ENCODE data around the gene NFXL1. TPM values are rescaled to one million over a fixed set of nuclear protein-coding genes. Genes with fewer than 3 reads are reported as not detected.
"Not testable (repeated sequence)": the region's sequence is repeated elsewhere in the genome, so short reads cannot be mapped to it uniquely, and the experiment has no call there.

The NFXL1 gene
- total RNA-seq: 10 to 100 TPM; 15.6 to 18.4 TPM

DNA sequence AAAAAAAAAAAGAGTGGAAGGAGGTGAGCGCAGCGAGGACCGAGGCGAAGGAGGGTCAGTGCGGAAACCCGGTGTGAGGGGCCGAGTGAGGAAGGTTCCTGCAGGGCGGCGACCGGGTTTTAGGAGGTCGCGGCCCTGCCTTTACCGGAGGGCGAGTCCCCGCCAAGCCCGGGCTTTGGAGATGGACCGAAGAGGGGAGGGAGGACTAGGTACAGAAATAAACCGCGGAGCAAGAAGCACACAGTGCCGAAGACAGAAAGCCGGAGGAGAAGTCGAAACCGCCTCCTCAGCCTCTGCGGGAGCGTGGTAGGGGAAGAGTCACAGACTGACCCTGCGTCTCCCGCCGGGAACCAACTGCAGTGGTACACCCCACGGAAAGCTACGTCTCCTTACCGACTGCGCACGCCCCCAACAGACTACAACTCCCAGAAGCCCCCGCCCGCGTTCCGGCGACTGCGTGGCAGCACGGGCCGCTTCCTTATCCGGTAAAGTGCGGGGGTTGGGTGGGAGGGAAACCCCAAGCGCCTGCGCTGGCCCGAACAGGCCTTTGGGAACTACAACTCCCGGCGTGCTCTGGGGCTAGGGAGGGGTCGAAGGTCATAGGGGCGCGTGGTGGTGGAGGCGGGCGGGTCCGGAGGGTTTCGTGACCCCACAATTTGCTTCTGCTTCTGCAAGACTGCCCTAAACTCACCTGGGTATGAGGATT, at the start of gene NFXL1:
Gene NFXL1, minus strand, starts transcription at position 364 of the 706 bp plus-strand sequence. CDS start 380 bp downstream, outside the sequence.
- Mint-ChIP-seq H3K36me3 (ENCODE audit: insufficient read depth in 2 of 2) (peaks cover 12 to 29% of the 10 kb centered on the region in 2 donors), H3K27me3 (ENCODE audit: low read depth) (no peaks in the 10 kb centered on the region), H3K4me1 (ENCODE audit: low read depth) (peaks cover 29% of the 10 kb centered on the region), H3K4me3 (peak within 1 kb of the TSS; percentile 92 to 99), H3K27ac (peak within 1 kb of the TSS; percentile 94), H3K9me3 (peaks cover 4 to 7% of the 10 kb centered on the region in 2 donors)
- DNase-seq: peak; percentile 95 to 97
- peak; percentile 97 to 98 for ATAC-seq (replicated peaks in 1 of 2)

DNA sequence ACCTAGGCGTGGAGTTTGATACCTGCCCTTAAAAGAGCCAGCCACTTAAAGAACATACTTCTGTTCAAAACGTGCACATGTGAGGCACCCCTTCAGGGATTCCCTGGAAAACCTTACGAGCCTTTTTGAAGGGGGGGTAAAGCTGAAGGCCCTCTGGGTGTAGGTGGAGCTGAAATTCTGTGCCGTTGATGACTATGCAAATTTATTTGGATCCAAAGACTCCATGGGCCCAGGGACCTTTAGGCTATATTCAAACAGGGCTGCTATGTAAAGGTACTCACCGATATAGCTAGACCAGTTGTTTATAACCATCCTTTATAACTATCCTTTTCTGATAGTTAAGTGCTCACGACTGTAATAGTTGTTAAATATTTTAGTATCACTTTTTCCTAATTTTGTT, 40.3 kb upstream of the NFXL1 start:
- Mint-ChIP-seq H3K36me3 (ENCODE audit: insufficient read depth in 2 of 2) (no peaks in the 10 kb centered on the region), H3K27ac (no peak overlapping the region), H3K4me1 (ENCODE audit: low read depth) (no peaks in the 10 kb centered on the region), H3K4me3 (no peak overlapping the region), H3K27me3 (ENCODE audit: low read depth) (no peaks in the 10 kb centered on the region), H3K9me3 (peaks cover 0 to 3% of the 10 kb centered on the region in 2 donors)
- ATAC-seq (replicated peaks in 1 of 2) (no peak), DNase-seq (no peak)

- H3K9me3 Mint-ChIP-seq: peaks cover 0 to 6% of the 10 kb centered on the region in 2 donors
- H3K4me3 Mint-ChIP-seq: no peak overlapping the region
- no peak for ATAC-seq (replicated peaks in 1 of 2)
- DNase-seq: no peak
- H3K27me3 Mint-ChIP-seq (ENCODE audit: low read depth): no peaks in the 10 kb centered on the region
- H3K4me1 Mint-ChIP-seq (ENCODE audit: low read depth): no peaks in the 10 kb centered on the region
- H3K27ac Mint-ChIP-seq: no peak overlapping the region
- no peaks in the 10 kb centered on the region for H3K36me3 Mint-ChIP-seq (ENCODE audit: insufficient read depth in 2 of 2)
Measured at GRCh38 chr4:47954245-47954644, 39.9 kb upstream of the NFXL1 start.

GRCh38 chr4:47945930-47946726, 31.7 kb upstream of the NFXL1 start:
- DNase-seq (no peak), ATAC-seq (replicated peaks in 1 of 2) (no peak)
- H3K27me3 Mint-ChIP-seq (ENCODE audit: low read depth): no peaks in the 10 kb centered on the region
- H3K9me3 Mint-ChIP-seq: peaks cover 0 to 7% of the 10 kb centered on the region in 2 donors
- no peak overlapping the region for H3K4me3 Mint-ChIP-seq
- no peak overlapping the region for H3K27ac Mint-ChIP-seq
- H3K36me3 Mint-ChIP-seq (ENCODE audit: insufficient read depth in 2 of 2): no peaks in the 10 kb centered on the region
- no peaks in the 10 kb centered on the region for H3K4me1 Mint-ChIP-seq (ENCODE audit: low read depth)

GRCh38 chr4:47942081-47942819, 27.9 kb upstream of the NFXL1 start:
- Mint-ChIP-seq H3K9me3 (no peaks in the 10 kb centered on the region), H3K27ac (no peak overlapping the region), H3K4me1 (ENCODE audit: low read depth) (no peaks in the 10 kb centered on the region), H3K36me3 (ENCODE audit: insufficient read depth in 2 of 2) (no peaks in the 10 kb centered on the region), H3K27me3 (ENCODE audit: low read depth) (no peaks in the 10 kb centered on the region), H3K4me3 (no peak overlapping the region)
- DNase-seq: no peak
- ATAC-seq (replicated peaks in 1 of 2): no peak

DNA sequence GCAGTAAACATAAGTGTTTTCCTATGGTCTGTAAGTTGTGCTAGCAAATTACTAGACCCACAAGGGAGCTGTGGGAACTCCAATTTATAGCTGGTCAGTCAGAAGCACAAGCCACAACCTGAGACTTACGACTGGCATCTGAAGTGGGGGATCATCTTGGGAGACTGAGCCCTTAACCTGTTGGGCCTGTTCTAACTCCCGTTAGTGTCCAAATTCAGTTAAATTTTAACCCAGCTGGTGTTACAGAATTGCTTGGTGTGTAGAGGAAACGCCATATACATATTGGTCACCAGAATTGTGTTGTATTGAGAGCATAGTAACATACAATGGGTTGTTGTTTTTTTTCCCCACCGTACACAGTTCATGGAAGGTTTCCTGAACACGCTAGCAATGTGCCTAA, 25.1 kb upstream of the NFXL1 start:
- H3K4me1 Mint-ChIP-seq (ENCODE audit: low read depth): no peaks in the 10 kb centered on the region
- H3K4me3 Mint-ChIP-seq: no peak overlapping the region
- H3K27ac Mint-ChIP-seq: no peak overlapping the region
- DNase-seq: no peak
- H3K9me3 Mint-ChIP-seq: no peaks in the 10 kb centered on the region
- H3K27me3 Mint-ChIP-seq (ENCODE audit: low read depth): peaks cover 7% of the 10 kb centered on the region
- ATAC-seq (replicated peaks in 1 of 2): no peak
- no peaks in the 10 kb centered on the region for H3K36me3 Mint-ChIP-seq (ENCODE audit: insufficient read depth in 2 of 2)

GRCh38 chr4:47936336-47936735, 22.0 kb upstream of the NFXL1 start:
- H3K4me3 Mint-ChIP-seq: no peak overlapping the region
- ATAC-seq (replicated peaks in 1 of 2) (no peak), DNase-seq (no peak)
- H3K4me1 Mint-ChIP-seq (ENCODE audit: low read depth): no peaks in the 10 kb centered on the region
- H3K9me3 Mint-ChIP-seq: no peaks in the 10 kb centered on the region
- H3K27me3 Mint-ChIP-seq (ENCODE audit: low read depth): peaks cover 7% of the 10 kb centered on the region
- no peaks in the 10 kb centered on the region for H3K36me3 Mint-ChIP-seq (ENCODE audit: insufficient read depth in 2 of 2)
- H3K27ac Mint-ChIP-seq: no peak overlapping the region

DNA sequence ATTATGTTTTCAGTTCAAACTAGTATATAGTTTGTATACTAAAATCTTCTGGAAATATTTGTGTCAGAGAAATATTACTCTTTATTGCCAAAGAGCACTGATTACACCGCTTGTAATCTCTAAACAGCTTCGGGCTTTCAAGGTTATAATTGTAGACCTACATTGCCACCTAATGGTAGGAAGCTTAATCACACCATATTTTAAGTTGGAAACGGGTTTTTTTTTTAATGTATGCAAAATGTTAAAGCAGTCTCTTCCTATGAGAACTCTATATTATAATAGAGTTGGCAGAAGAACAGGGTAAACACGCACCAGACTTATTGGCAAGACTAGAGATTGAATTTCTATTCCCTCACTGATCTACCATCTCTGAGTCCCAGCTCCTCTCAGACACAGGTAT, 19.5 kb upstream of the NFXL1 start:
- no peaks in the 10 kb centered on the region for H3K36me3 Mint-ChIP-seq (ENCODE audit: insufficient read depth in 2 of 2)
- no peak overlapping the region for H3K4me3 Mint-ChIP-seq
- H3K27ac Mint-ChIP-seq: no peak overlapping the region
- H3K9me3 Mint-ChIP-seq: no peaks in the 10 kb centered on the region
- peaks cover 7% of the 10 kb centered on the region for H3K27me3 Mint-ChIP-seq (ENCODE audit: low read depth)
- DNase-seq (no peak), ATAC-seq (replicated peaks in 1 of 2) (peak; percentile 21 to 44)
- no peaks in the 10 kb centered on the region for H3K4me1 Mint-ChIP-seq (ENCODE audit: low read depth)

DNA sequence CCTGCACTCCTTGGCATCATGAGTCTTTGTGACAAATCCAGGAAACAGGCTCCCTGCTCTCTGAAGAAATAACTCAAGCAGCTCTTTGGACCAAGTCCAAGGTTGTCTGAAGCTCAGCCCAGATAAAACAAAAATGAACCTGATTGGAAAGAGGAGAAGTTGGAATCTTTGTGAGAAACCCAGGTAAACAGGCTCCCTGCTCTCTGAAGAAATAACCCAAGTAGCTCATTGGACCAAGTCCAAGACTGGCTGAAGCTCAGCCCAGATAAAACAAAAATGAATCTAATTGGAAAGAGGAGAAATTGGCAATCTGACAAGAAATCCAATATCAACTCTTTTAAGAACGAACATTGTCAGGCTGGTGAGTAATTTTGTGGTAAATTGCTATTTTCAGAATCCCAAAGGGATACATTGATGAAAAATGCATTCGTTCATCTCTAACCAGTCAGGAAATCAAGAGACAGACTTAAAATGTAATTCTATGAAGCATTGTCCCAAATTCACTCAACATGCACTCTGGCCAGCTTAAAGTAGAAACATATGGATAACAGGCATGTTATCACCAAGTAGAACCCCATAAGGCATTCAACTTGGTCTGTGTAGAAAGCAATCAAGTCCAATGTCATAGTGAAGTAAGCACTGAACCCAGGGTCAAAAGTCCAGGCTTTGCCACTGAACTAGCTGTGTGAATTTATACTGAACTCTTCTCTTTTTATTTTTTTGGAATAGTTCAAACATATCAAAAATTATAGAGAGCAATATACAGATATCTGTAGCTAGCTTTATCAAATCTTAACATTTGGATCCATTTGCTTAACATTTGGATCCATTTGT, 16.8 kb upstream of the NFXL1 start:
- Mint-ChIP-seq H3K27me3 (ENCODE audit: low read depth) (peaks cover 6% of the 10 kb centered on the region), H3K27ac (no peak overlapping the region), H3K9me3 (no peaks in the 10 kb centered on the region), H3K36me3 (ENCODE audit: insufficient read depth in 2 of 2) (no peaks in the 10 kb centered on the region), H3K4me3 (no peak overlapping the region), H3K4me1 (ENCODE audit: low read depth) (peaks cover 7% of the 10 kb centered on the region)
- DNase-seq: no peak
- ATAC-seq (replicated peaks in 1 of 2): no peak

GRCh38 chr4:47929682-47930201, 15.4 kb upstream of the NFXL1 start:
- peaks cover 12% of the 10 kb centered on the region for H3K27me3 Mint-ChIP-seq (ENCODE audit: low read depth)
- H3K4me3 Mint-ChIP-seq: no peak overlapping the region
- no peaks in the 10 kb centered on the region for H3K36me3 Mint-ChIP-seq (ENCODE audit: insufficient read depth in 2 of 2)
- no peak for DNase-seq
- no peak overlapping the region for H3K27ac Mint-ChIP-seq
- no peaks in the 10 kb centered on the region for H3K9me3 Mint-ChIP-seq
- peaks cover 7% of the 10 kb centered on the region for H3K4me1 Mint-ChIP-seq (ENCODE audit: low read depth)
- ATAC-seq (replicated peaks in 1 of 2): no peak

DNA sequence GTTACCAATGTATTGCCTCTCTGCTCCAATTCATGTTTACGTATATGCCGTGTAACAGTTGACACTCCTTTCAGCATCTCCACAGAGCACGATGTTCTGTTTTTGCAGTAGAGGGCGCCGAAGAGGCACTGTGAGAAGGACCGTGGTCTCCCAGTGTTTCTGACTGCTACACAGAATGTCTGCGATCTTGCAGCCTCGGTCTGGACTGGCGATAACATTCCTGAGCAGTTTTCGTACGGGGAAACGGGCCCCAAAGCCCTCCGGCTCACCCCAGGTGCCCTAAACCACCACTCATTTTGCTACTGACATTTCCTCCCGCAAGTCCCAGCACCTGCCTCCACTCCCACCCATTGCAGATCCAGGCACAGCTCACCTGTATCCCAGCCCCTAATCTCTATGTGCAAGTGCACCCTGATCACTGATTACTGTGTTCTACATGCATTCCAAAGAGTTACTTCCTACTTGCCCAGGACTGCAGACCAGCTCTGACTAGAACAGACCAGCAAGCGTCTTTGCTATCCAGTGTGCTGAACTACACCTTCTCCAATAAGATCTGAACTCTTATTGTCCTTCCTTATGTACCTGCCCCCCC, 12.4 kb upstream of the NFXL1 start:
- Mint-ChIP-seq H3K36me3 (ENCODE audit: insufficient read depth in 2 of 2) (no peaks in the 10 kb centered on the region), H3K9me3 (no peaks in the 10 kb centered on the region), H3K4me3 (peak overlapping the region; percentile 65 to 66), H3K4me1 (ENCODE audit: low read depth) (peaks cover 7% of the 10 kb centered on the region), H3K27me3 (ENCODE audit: low read depth) (peaks cover 12% of the 10 kb centered on the region), H3K27ac (no peak overlapping the region)
- DNase-seq (peak; percentile 57), ATAC-seq (replicated peaks in 1 of 2) (peak; percentile 90 to 96)

- not testable (repeated sequence) for H3K9me3 Mint-ChIP-seq, H3K4me3 Mint-ChIP-seq
Measured at GRCh38 chr4:47923261-47923608, 8.9 kb upstream of the NFXL1 start.

More at GRCh38 chr4:47923261-47923608, 8.9 kb upstream of the NFXL1 start:
- peaks cover 17% of the 10 kb centered on the region for H3K27me3 Mint-ChIP-seq (ENCODE audit: low read depth)
- ATAC-seq (replicated peaks in 1 of 2); H3K4me1 Mint-ChIP-seq (ENCODE audit: low read depth); H3K36me3 Mint-ChIP-seq (ENCODE audit: insufficient read depth in 2 of 2); H3K27ac Mint-ChIP-seq; DNase-seq: not testable (repeated sequence)
